ENCODE results near the gene CCDC150. TPM values are rescaled to one million over a fixed set of nuclear protein-coding genes. Genes with fewer than 3 reads are reported as not detected.

The CCDC150 gene
- total RNA-seq, 1 donor from 2014 or later = 0.66 TPM

DNA sequence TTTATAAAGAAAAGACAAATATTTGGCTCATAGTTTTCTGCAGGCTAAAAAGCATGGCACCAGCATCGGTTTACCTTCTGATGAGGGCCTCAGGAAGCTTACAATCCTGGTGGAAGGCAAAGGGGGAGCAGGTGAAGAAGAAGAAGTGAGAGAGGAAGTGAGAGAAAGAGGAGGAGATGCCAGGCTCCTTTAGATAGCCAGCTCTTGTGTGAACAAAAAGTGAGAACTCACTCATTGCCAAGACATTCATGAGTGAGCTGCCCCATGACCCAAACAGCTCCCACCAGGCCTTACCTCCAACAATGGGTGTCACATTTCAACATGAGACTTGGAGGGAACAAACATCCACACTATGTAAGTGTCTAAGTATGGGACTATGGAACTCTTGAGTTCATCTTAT is 14.3 kb downstream of the CCDC150 start:
- no peak for DNase-seq
- Histone ChIP-seq H3K4me3 (no peak overlapping the region), H3K9me3 (replicated peaks) (peaks cover 53% of the 10 kb centered on the region), H3K4me1 (no peaks in the 10 kb centered on the region), H3K27me3 (ENCODE audit: low read depth) (no peaks in the 10 kb centered on the region), H3K36me3 (peaks cover 17% of the 10 kb centered on the region), H3K27ac (replicated peaks) (no peak overlapping the region)
- TF ChIP-seq, protein P1, sequence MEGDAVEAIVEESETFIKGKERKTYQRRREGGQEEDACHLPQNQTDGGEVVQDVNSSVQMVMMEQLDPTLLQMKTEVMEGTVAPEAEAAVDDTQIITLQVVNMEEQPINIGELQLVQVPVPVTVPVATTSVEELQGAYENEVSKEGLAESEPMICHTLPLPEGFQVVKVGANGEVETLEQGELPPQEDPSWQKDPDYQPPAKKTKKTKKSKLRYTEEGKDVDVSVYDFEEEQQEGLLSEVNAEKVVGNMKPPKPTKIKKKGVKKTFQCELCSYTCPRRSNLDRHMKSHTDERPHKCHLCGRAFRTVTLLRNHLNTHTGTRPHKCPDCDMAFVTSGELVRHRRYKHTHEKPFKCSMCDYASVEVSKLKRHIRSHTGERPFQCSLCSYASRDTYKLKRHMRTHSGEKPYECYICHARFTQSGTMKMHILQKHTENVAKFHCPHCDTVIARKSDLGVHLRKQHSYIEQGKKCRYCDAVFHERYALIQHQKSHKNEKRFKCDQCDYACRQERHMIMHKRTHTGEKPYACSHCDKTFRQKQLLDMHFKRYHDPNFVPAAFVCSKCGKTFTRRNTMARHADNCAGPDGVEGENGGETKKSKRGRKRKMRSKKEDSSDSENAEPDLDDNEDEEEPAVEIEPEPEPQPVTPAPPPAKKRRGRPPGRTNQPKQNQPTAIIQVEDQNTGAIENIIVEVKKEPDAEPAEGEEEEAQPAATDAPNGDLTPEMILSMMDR (IDR thresholded peaks at IDR 0.05; ENCODE audit: borderline replicate concordance) = no peak
- intact Hi-C loops (cut with micrococcal nuclease) = no loop called here

DNA sequence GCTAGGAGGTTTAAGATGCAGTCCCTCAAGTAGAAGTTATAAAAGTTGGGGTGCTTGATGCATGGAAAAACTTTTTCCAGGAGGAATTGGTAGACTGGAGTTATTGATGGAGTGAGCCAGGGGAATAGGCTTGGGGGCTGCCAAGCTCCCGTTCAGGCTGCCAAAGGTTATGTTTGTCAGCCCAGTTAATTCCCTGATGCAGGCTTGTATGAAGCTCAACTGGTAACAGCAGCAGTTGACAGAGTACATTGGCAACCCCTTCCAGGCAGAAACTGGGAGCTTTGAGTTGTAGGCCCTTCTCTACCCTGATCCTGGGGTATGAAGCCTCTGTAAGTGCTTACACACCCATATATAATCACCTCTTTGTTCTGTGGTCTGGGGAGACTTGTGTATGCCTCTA is 16.2 kb downstream of the CCDC150 start:
- peaks cover 17% of the 10 kb centered on the region for H3K36me3 ChIP-seq
- H3K27ac ChIP-seq (replicated peaks) = no peak overlapping the region
- TF ChIP-seq, protein P1 (IDR thresholded peaks at IDR 0.05; ENCODE audit: borderline replicate concordance) = no peak
- intact Hi-C loops (cut with micrococcal nuclease) = no loop called here
- no peaks in the 10 kb centered on the region for H3K27me3 ChIP-seq (ENCODE audit: low read depth)
- no peak for DNase-seq
- no peak overlapping the region for H3K4me3 ChIP-seq
- no peaks in the 10 kb centered on the region for H3K4me1 ChIP-seq
- peaks cover 34% of the 10 kb centered on the region for H3K9me3 ChIP-seq (replicated peaks)

GRCh38 chr2:196657333-196657732 is 17.8 kb downstream of the CCDC150 start:
- TF ChIP-seq, protein P1 (IDR thresholded peaks at IDR 0.05; ENCODE audit: borderline replicate concordance) = no peak
- Histone ChIP-seq H3K4me3 (no peak overlapping the region), H3K27ac (replicated peaks) (no peak overlapping the region), H3K36me3 (peaks cover 8% of the 10 kb centered on the region), H3K27me3 (ENCODE audit: low read depth) (no peaks in the 10 kb centered on the region), H3K9me3 (replicated peaks) (peaks cover 18% of the 10 kb centered on the region), H3K4me1 (no peaks in the 10 kb centered on the region)
- DNase-seq = no peak
- intact Hi-C loops (cut with micrococcal nuclease) = no loop called here

GRCh38 chr2:196659844-196660243 is 20.3 kb downstream of the CCDC150 start:
- no peak for DNase-seq
- Histone ChIP-seq H3K4me3 (no peak overlapping the region), H3K36me3 (no peaks in the 10 kb centered on the region), H3K27me3 (ENCODE audit: low read depth) (no peaks in the 10 kb centered on the region), H3K27ac (replicated peaks) (no peak overlapping the region), H3K9me3 (replicated peaks) (no peaks in the 10 kb centered on the region), H3K4me1 (no peaks in the 10 kb centered on the region)
- TF ChIP-seq, protein P1 (IDR thresholded peaks at IDR 0.05; ENCODE audit: borderline replicate concordance) = no peak
- intact Hi-C loops (cut with micrococcal nuclease) = no loop called here

GRCh38 chr2:196660244-196660643 is 20.7 kb downstream of the CCDC150 start:
- Histone ChIP-seq H3K27ac (replicated peaks) (no peak overlapping the region), H3K27me3 (ENCODE audit: low read depth) (no peaks in the 10 kb centered on the region), H3K4me3 (no peak overlapping the region), H3K4me1 (no peaks in the 10 kb centered on the region), H3K36me3 (no peaks in the 10 kb centered on the region), H3K9me3 (replicated peaks) (no peaks in the 10 kb centered on the region)
- intact Hi-C loops (cut with micrococcal nuclease) = no loop called here
- DNase-seq = no peak
- TF ChIP-seq, protein P1 (IDR thresholded peaks at IDR 0.05; ENCODE audit: borderline replicate concordance) = no peak

- H3K27ac ChIP-seq (replicated peaks) = no peak overlapping the region
- no peak for DNase-seq
- H3K4me3 ChIP-seq = no peak overlapping the region
- TF ChIP-seq, protein P1 (IDR thresholded peaks at IDR 0.05; ENCODE audit: borderline replicate concordance) = no peak
- intact Hi-C loops (cut with micrococcal nuclease) = no loop called here
- H3K27me3 ChIP-seq (ENCODE audit: low read depth) = no peaks in the 10 kb centered on the region
- H3K9me3 ChIP-seq (replicated peaks) = no peaks in the 10 kb centered on the region
- H3K36me3 ChIP-seq = no peaks in the 10 kb centered on the region
- H3K4me1 ChIP-seq = no peaks in the 10 kb centered on the region
Observed at GRCh38 chr2:196670342-196670741, 30.8 kb downstream of the CCDC150 start.

Measured in left ventricle myocardium inferior (tissue), 1 donor.